Mucosa of descending colon (tissue), 3 donors: Measurements from ENCODE around the gene TFR2. TPM values are rescaled to one million over a fixed set of nuclear protein-coding genes. Genes with fewer than 3 reads are reported as not detected.

ENCODE experiments used
- ATAC-seq: fragments of 200-7000 bp; cut with Tn5 transposase; one replicate; pipeline ENCODE4 v1.9.1; 2020; ENCODE audit warnings: mild to moderate bottlenecking, moderate library complexity
- DNase-seq, 3 donors: peaks; one replicate each; pipeline ENCODE4 v3.0.0-alpha.2; 2020
- H3K36me3 ChIP-seq: fragments of 200-600 bp; one replicate; pipeline ENCODE4 v1.8.0; 2021; ENCODE audit warnings: low read depth, mild to moderate bottlenecking
- H3K4me1 ChIP-seq: fragments of 200-600 bp; one replicate; pipeline ENCODE4 v1.8.0; 2021; ENCODE audit warnings: low read depth, mild to moderate bottlenecking
- H3K4me3 ChIP-seq: fragments of 200-600 bp; one replicate; pipeline ENCODE4 v1.8.0; 2021; ENCODE audit warnings: mild to moderate bottlenecking
- H3K9me3 ChIP-seq: fragments of 200-600 bp; one replicate; pipeline ENCODE4 v1.8.0; 2021; ENCODE audit warnings: mild to moderate bottlenecking
- CTCF ChIP-seq: fragments of 200-600 bp; IDR thresholded peaks from one replicate; pipeline ENCODE4 v1.8.0; 2022; ENCODE audit warnings: antibody characterized with exemption, mild to moderate bottlenecking
- intact Hi-C, 2 donors: fragments of 100-400 bp; cut with DNase I in 1 of 2; cut with micrococcal nuclease in 1 of 2; formaldehyde crosslinking; loops; one replicate each; pipeline versions ENCODE4 v1.11.0 to v1.11.1; 2022; cut with DNase I, micrococcal nuclease
- total RNA-seq, 3 donors: library from RNA; stranded (reverse); fragmentation: NEBNext Ultra II Directional in 2 of 3; extraction: Animal tissue kit (Norgen Biotek cat#: 25700) in 2 of 3; gene quantifications; one replicate each; pipeline versions ENCODE4 v1.2.1 to v1.2.4, GENCODE V29; 2021 to 2023
- donor health status: DM: no; HTN: no; CAD: no; lungs with moderate emphysema.
- donor health status: DM: no; HTN: no; CAD: no.
- donor health status: DM: no; HTN: yes; CAD: no.

The TFR2 gene
- total RNA-seq, 3 donors from 2014 or later = 0.57 to 1.2 (median 1.1) TPM

- intact Hi-C loops = loop anchor here in 1 of 2 donors (10.0 kb wide), 1 partner anchor 206 kb away; the partner anchor contains the start of gene TSC22D4
- H3K9me3 ChIP-seq = no peaks in the 10 kb centered on the region
Measured at GRCh38 chr7:100680576-100681271, 39.4 kb upstream of the TFR2 start.

GRCh38 chr7:100679927-100680575 is 38.7 kb upstream of the TFR2 start:
- no peaks in the 10 kb centered on the region for H3K9me3 ChIP-seq
- peaks cover 27% of the 10 kb centered on the region for H3K36me3 ChIP-seq
- intact Hi-C loops = loop anchor here in 1 of 2 donors (10.0 kb wide), 1 partner anchor 205 kb away; the partner anchor contains the start of gene TSC22D4
- no peak for ATAC-seq
- DNase-seq = peak in 1 of 3 donors; percentile 29
- TF ChIP-seq CTCF = no peak
- no peaks in the 10 kb centered on the region for H3K4me1 ChIP-seq
- no peak overlapping the region for H3K4me3 ChIP-seq

More at GRCh38 chr7:100680576-100681271, 39.4 kb upstream of the TFR2 start:
- DNase-seq (peak in 1 of 3 donors; percentile 60), ATAC-seq (no peak)
- TF ChIP-seq CTCF = no peak
- H3K4me1 ChIP-seq = no peaks in the 10 kb centered on the region
- H3K36me3 ChIP-seq = peaks cover 31% of the 10 kb centered on the region
- H3K4me3 ChIP-seq = no peak overlapping the region

GRCh38 chr7:100679129-100679926 is 38.0 kb upstream of the TFR2 start:
- DNase-seq (peak in 1 of 3 donors; percentile 37), ATAC-seq (no peak)
- TF ChIP-seq CTCF = no peak
- intact Hi-C loops = no loop called here
- Histone ChIP-seq H3K4me1 (no peaks in the 10 kb centered on the region), H3K4me3 (no peak overlapping the region), H3K9me3 (no peaks in the 10 kb centered on the region), H3K36me3 (peaks cover 20% of the 10 kb centered on the region)

GRCh38 chr7:100678291-100678984 is 37.1 kb upstream of the TFR2 start:
- no peak for TF ChIP-seq CTCF
- intact Hi-C loops = no loop called here
- ATAC-seq = no peak
- Histone ChIP-seq H3K9me3 (no peaks in the 10 kb centered on the region), H3K4me1 (no peaks in the 10 kb centered on the region), H3K36me3 (peaks cover 19% of the 10 kb centered on the region), H3K4me3 (no peak overlapping the region)
- DNase-seq = peak in 2 of 3 donors; percentile 17 to 58
